CD4-positive, alpha-beta T cell treated with Interleukin-4 for 1 hour (primary cell): ENCODE measurements around the gene ZNF625.

ENCODE experiments used
- DNase-seq, 2 donors: peaks; one replicate each; pipeline ENCODE4 v3.0.0-alpha.2; 2020 to 2022

Gene ZNF625

DNA sequence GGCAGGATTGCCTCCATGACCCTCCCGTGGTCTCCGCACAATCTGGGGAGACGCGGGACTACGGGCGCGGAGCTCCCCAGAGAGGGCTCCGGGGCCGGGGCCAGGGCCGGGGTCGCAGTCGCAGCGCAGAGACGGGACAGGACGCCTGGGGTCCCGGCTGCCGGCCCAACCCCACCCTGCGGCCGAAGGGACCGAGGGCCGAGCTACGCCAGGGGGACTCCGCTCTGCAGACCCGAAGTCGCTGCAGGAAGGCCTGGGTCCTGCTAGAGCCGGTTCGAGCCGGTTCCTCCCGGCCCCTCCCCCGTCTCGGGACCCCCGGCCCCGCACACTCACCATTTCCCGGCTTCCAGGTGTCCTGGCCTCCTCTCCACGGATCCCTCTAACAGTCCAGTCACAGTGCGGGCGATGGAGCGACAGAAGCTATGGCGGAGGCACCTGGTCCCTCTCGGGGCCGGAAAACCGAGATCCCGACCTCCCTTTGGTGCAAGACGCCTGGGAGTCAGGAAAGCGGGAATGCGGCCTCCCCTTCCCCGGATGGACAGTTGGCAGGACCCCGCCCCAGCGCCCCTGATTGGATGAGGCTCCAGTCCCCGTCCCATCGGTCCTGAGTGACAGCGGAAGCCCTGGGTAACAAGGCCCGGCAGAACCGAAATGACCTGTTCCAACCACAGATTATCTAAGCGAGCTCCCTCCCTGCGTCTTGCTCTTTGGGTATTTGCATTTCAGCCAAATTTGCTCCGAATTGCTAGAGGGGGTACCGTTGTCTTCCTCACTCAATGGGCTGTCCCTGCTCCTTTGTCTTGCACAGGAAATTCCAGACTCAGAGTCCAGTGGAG, at the start of gene ZNF625:
Gene ZNF625 (minus strand): TSS at position 512 of the 836 bp plus-strand sequence. CDS start 176 bp downstream, at position 336.
- DNase-seq, result peak in 1 of 2 donors; percentile 21

DNA sequence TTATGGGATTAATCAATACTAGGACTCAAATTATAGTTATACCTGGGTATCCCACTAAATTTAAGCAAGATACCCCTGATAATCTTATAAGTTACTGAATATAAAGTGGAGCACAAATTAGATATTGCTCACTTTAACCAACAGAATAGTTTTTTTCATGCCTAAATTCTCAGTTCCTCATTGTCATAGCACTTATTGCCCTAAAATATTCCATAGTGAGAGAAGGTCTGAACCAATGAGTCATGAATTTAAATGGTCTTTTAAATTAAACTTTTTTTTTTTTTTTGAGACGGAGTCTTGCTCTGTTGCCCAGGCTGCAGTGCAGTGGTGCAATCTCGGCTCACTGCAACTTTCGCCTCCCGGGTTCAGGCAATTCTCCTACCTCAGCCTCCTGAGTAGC, 48.8 kb upstream of the ZNF625 start:
- no peak for DNase-seq

DNA sequence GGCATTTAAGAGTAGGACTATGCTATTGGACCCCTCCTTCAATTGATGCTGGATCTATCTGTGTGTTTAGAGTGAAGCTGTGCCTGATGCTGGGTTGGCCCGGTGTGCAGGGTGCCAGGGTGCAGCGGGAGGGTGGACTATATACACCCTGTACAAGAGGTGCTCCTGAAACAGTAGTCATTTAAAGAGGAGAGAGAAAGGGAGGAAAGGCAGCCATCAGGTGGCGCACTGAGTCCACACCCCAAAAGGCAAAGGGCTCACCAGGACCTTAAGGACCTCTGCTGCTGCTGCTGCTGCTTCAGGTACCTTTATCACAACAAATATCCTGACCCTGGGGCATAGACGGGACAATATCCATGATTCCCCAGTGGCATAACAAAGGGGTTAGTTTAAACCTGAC, 45.7 kb upstream of the ZNF625 start:
- peak; percentile 56 to 66 for DNase-seq

DNA sequence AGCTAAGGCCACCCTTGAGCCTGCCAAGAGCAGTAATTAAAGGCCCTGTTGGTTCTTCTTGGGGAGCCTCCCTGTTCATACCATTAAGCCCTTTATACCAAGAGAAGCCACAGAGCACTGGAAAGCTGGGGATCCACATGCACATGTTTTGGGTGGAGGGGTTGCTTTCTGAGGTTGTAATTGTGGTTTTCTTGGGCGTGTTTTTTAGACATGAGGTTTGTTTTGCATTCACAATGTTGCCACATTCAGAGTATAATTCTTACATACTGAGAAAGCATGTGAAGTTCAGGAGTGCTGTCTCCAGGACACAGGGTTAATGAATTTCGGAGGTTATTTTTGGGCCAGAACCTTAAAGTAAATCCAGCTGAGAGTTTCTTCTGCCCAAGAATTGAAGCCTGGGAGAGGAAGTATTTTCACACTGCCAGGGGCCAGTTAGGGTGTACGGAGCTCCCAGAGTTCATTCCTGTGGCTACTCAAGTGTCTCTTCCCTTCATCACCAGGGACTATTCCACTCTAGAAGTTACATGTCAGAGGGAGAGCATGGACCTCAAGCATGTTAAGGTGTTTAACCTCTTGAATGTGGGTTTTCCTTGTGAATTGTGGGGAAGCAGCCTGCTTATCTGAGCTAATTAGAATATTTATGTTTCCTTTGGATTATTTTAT, 43.4 kb upstream of the ZNF625 start:
- no peak for DNase-seq

DNA sequence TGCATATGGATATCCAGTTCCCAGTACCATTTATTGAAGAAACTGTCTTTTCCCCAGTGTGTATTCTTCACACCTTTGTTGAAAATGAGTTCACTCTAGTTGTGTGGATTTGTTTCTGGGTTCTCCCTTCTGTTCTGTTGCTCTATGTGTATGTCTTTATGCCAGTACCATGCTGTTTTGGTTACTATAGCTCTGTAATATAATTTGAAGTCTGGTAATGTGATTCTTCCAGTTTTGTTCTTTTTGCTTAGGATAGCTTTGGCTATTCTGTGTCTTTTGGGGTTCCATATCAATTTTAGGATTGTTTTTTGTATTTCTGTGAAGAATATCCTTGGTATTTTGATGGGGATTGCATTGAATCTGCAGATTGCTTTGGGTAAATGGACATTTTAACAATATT, 41.6 kb upstream of the ZNF625 start:
- no peak for DNase-seq

DNA sequence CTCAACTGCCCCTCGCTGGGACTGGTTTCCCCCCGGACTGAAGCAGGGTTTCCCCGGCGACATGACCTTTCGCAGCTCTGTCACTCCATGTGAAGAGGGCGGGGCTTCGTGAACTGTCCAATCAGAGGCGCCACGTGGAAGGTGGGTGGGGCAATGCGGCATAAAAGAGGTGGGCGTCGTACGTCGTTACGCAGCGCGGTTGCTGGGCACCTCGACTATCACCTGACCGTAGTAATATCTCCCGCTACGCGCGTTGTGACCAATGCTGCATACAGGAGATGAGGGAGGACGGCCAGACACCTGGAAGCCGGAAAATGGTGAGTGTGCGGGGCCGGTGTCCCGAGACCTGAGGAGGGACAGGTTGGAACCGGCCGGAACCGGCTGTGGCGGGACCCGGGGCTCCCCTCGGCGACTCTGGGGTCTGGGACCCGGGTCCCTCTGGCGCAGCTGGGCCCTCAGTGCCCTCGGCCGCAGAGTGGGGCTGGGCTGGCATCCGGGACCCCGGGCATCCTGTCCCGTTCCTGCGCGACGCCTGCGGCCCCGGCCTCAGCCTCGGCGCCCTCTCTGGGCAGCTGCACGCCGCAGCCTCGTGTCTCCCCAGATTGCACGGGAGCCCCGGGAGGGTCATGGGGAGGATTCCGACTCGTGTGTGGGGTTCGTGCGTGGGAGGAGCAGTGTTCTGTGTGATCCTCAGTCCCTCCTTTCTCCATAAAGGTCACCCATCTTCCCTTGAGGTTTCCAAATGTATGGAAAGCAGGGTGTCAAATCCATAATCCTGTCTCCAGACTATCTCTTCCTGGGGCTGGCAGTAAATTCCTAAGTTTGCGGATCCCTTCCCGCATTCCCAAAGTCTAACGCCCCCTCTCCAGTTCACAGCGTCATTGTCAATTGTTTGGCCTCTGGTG, 38.5 kb upstream of the ZNF625 start:
- DNase-seq, result peak; percentile 72 to 87

DNA sequence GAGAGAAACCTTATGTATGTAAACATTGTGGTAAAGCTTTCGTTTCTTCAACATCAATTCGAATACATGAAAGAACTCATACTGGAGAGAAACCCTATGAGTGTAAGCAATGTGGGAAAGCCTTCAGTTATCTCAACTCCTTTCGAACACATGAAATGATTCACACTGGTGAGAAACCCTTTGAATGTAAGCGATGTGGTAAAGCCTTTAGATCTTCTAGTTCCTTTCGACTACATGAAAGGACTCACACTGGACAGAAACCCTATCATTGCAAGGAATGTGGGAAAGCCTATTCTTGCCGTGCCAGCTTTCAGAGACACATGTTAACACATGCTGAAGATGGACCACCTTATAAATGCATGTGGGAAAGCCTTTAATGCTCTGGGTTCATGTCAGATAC, 31.1 kb upstream of the ZNF625 start:
- no peak for DNase-seq

DNA sequence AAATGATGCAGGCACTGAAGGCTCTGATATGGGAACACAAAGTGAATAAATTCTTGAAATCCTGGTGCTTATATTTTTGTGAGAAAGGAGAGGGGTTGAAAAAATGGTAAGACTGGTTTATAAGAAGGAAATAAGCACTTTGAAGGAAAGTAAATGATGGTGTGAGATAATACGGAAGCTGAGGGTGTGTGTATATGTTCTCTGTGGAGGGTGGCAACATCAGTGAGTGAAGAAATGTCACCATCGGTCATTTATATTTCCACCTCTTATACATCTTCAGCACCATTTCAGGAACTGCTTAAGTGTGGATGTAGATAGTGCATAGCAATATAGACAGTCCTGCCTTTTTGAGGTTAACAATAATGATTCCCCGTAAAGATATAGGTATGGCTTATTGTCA, 23.8 kb upstream of the ZNF625 start:
- no peak for DNase-seq

DNA sequence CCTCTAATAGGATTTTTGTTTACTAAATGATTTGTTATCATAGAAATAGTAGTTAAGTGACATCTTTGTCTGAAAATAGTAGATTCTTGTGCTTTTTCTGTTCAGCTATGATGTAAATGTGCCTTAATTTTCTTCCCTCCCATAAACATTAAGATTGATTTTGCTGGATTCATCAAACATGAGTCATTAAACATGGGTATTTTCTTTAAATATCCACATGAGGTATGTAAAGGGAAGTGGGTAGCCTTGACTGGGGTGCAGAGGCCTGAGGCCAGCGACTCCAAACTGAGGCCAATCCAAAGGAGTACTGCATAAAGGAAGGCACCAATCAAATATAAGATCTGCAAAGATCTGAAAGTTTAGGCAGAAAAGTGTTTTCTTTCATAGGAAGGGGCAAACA, 10.1 kb upstream of the ZNF625 start:
- no peak for DNase-seq

DNA sequence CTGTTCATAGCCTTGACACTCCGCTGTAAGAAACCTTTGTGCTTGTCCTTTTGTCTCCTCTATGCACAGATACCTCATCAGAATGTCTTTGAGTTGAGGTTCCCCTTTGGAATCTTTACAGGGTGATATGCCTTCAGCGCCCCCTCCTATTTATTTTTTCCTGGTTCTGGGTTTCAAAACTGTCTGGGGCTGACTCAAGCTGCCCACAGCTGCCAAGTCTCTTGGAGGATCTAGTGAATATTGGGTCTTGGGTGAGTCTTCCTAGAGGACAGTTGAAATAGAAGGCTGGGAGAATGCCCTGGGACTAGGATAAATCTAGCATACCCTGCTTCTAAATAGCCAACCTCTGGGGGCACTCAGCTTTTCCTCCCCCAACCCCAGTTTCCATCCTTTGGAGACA, 7.3 kb upstream of the ZNF625 start:
- no peak for DNase-seq

DNA sequence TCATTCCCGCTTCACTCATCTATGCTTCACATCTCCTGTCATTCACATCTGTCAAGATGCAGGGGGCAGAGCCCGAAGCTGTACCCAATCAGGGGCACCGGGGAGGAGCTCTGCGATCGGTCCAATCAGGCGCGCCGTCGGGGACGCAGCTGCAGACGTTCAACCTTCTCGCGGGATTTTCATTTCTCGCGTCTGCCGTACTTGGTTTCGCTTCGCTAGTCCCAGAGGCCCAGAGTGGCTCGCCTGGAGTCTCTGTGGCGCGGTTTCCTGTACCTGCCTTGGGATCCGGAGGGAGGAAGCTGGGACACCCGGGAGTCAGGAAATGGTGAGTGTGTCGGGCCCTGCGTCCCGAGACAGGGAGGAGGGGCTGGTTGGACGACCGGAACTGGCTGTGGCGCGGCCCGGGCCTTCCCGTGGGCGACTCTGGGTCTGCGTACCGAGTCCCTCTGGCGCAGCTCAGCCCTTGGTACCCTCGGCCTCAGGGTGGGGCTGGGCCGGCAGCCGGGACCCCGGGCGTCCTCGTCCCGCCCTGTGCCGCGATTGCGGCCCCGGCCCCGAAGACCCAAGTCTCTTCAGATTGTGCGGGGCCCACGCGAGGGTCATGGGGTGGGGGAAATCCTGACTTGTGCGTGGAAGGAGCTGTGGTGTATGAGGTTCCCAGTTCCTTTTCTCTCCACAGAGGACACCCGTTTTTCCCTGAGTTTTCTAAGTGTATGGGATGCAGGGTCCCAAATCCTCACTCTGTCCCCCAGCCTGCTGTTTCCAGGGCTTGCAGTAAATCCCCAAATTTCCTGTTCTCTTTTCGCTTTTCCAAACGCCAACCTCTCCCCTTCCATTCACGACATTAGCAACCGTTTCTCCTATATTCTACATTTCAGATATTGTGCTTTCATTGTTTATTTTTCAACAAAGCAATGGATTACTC, 6.6 kb upstream of the ZNF625 start, which contains the start of gene ZNF136:
Gene ZNF136 (plus strand): TSS at position 215 of the 925 bp plus-strand sequence. CDS start 108 bp downstream, at position 323.
- peak; percentile 95 for DNase-seq

DNA sequence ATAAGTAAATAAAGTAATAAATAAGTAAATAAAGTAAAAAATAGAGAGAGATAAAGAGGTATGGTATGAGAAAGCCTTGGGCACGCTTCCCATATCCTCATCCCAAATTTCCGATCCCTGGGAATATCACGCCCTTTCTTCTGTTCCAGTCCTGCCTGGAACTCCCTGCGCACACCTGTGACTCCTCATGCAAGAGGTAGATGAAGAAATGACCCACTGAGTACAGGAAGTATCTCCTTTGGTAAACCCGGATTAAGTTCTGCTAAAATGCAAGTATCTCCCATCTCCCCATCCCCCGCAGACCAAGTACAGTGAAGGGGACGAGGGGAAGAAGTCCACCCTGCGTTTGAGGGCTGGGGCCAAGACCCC, 6.0 kb upstream of the ZNF625 start:
- no peak for DNase-seq

DNA sequence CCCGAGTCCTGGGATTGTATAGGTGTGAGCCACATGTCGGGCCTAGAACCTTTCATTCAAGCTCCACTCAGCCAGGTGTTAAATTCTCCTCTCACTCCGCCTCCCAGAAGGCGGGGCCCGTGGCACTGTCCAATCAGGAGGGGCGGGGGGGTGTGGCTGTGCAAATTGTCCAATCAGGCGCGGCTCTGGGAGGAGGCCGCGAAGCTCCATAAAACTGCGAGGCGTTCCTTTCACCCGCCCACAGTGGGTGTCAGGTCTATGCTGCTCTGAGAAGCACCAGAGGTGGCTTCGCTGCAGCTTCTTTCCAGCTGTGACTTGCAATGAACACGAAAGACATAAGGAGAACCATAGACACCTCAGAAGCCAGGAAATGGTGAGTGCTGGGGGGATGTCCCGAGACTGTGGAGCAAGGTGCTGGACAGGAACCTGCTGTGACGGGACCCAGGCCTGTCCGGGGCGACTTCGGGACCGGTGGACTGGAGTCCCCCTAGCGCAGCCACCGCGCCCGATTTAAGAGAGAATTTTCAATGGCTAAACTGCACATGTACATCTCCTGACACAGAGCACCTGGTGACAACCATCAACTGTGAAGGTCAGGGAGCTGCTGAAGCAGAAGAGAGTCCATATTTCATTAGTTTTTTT, 3.4 kb upstream of the ZNF625 start:
- DNase-seq, result no peak

DNA sequence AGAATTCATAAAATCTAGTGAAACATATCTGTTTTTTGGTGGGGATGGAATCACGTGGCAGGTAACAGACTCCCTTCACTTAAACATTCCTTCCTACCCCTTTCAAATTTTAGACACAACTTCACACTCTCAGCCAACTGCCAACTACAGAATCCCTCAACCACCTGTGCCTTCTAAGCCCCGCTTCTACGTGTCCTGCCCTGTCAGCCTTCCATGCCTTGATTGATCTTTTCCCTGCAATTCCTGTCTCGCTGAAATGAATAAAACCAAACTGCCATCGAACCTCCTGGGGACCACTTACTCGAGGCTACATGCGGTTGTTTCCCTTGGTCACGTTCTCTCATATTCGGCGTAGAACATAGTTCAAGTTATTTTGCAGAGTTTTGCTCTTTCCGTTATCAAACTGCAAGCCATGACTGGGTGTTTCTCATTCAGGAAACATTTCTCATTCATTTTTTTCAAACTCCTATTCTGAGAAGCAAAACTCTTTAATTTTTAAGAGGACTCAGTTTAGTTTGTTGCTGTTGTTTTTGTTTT, 1.1 kb downstream of the ZNF625 start:
- DNase-seq, result no peak

DNA sequence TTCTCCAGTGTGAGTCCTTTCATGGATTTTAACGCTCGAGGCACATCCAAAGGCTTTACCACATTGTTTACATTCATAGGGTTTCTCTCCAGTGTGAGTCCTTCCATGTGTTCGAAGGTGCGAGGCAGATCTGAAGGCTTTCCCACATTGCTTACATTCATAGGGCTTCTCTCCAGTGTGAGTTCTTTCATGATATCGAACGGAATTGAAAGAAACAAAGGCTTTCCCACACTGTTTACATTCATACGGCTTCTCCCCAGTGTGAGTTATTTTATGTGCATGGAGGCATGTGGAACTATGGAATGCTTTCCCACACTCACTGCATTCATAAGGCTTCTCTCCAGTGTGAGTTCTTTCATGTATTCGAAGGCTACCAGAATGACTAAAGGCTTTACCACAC, 11.2 kb downstream of the ZNF625 start:
- no peak for DNase-seq

DNA sequence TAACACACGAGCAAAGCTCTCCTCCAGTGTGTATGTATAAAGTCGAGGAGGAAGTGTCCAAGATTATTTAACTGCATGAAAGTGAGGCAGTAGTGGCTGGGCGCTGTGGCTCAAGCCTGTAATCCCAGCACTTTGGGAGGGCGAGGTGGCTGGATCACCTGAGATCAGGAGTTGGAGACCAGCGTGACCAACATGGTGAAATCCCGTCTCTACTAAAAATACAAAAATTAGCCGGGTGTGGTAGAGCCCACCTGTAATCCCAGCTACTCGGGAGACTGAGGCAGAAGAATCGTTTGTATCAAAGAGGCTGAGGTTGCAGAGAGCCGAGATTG, 15.2 kb downstream of the ZNF625 start:
- no peak for DNase-seq

DNA sequence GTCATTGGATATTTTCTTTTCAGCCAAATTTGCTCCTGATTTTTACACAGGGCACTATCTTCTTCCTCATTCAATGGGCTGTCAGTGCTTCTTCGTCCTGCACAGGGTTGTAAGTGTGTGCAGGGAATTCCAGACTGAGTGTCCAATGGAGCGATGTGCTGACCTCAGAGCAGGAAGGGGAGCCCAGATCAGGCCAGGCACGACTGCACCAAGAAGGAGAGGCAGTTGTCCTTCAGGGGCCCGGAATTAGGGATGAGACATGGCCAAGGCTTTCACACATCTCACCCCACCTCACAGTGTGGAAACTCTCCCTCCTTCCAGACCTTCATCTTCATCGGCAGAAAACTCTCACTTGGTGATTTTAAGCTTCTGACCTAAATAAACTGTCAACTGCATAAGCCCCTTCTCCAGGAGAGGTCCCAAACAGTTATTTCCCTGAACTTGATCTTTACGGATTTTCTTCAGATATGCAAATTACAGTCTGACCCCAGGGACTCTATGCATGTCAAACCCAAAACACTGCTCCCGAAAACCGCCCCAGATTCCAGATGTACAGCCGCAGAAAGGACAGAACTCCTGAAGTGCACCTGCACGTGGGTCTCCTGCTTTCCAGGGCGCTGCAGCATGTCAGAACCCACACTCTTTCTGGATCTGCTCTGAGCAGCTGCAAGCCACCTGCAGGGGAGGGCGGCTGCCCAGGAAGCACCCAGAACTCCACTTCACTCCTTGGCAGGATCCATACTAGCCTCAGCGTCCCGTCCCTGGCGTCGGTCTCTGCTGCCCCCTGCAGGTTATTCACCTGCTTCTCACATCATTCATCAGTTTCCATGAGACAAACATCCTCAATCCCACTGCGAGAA, 15.8 kb downstream of the ZNF625 start:
- peak; percentile 86 for DNase-seq

DNA sequence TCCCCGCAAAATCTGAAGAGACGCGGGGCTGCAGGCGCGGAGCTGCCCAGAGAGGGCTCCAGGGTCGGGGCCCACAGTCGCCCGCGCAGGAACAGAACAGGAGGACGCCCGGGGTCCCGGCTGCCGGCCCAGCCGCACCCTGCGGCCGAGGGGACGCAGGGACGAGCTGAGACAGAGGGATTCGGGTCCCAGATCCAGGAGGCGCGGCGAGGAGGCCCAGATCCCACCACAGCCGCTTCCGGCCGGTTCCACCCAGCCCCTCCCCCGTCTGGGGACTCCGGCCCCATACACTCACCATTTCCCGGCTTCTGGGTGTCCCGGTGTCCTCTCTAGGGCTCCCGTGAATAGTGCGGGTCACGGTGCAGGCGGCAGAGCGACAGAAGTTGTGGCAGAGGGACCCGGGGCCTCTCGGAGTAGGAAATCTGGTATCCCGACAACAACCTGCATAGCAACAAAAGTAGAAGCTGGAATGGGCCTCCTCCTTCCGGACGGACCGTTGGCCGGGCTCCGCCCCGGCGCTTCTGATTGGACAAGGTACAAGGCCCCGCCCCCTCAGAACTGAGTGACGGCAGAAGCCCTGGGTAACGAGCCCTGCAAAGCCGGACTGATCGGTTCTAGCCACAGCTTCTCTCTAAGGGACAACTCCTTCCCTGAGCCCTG, 16.5 kb downstream of the ZNF625 start, which contains the start of gene ZNF20:
Gene ZNF20 (minus strand): TSS at position 466 of the 660 bp plus-strand sequence. CDS start 168 bp downstream, at position 298.
- DNase-seq, result peak; percentile 90 to 91

DNA sequence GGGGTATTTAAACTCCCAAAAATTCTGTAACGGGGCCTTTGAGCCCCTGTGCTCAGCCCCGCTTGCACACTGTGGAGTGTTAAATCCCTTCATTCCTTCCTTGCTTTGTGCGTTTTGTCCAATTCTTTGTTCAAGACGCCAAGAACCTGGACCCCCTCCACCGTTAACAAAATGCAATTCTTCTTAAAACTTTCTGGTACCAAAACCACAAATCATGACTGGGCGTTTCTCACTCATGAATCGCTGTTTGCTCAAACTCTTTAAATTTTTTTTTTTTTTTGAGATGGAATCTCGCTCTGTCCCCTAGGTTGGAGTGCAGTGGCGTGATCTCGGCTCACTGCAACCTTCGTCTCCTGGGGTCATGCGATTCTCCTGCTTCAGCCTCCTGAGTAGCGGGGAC, 17.3 kb downstream of the ZNF625 start:
- no peak for DNase-seq
